Activated CD8-positive, alpha-beta T cell treated with anti-CD3 and anti-CD28 coated beads for 36 hours (primary cell): ENCODE data around the gene GPC5. TPM values are rescaled to one million over a fixed set of nuclear protein-coding genes. Genes with fewer than 3 reads are reported as not detected.

Experiments
- ATAC-seq: fragments of 200-7000 bp; cut with Tn5 transposase; one replicate; pipeline ENCODE4 v1.10.0; 2021; ENCODE audit warnings: mild to moderate bottlenecking, moderate library complexity
- CTCF ChIA-PET: fragments of 350-600 bp; sonication (Branson Sonifier 250); formaldehyde crosslinking; loops from one replicate; lab custom pipeline; 2021; ENCODE audit warnings: antibody characterized with exemption; lab: Charles Lee
- POLR2A ChIA-PET: fragments of 350-600 bp; sonication (Branson Sonifier 250); formaldehyde crosslinking; loops from one replicate; lab custom pipeline; 2021; ENCODE audit warnings: antibody characterized with exemption; lab: Charles Lee
- DNase-seq: peaks from one replicate; pipeline ENCODE4 v3.0.0-alpha.2; 2020
- H3K27ac Mint-ChIP-seq: one replicate; pipeline ENCODE4 v1.8.0; 2021; ENCODE audit warnings: mild to moderate bottlenecking, mixed read lengths
- H3K27me3 Mint-ChIP-seq: one replicate; pipeline ENCODE4 v1.8.0; 2021; ENCODE audit warnings: mixed read lengths
- H3K36me3 Mint-ChIP-seq: one replicate; pipeline ENCODE4 v1.8.0; 2021; ENCODE audit warnings: low read depth, mixed read lengths
- H3K4me1 Mint-ChIP-seq: one replicate; pipeline ENCODE4 v1.8.0; 2021; ENCODE audit warnings: low read depth, mixed read lengths
- H3K4me3 Mint-ChIP-seq: one replicate; pipeline ENCODE4 v1.8.0; 2021; ENCODE audit warnings: mild to moderate bottlenecking, moderate library complexity, mixed read lengths
- H3K9me3 Mint-ChIP-seq: one replicate; pipeline ENCODE4 v1.8.0; 2021; ENCODE audit warnings: mixed read lengths
- CTCF ChIP-seq: fragments of 200-600 bp; IDR thresholded peaks from one replicate; pipeline ENCODE4 v1.8.0; 2022; ENCODE audit warnings: antibody characterized with exemption, mild to moderate bottlenecking
- intact Hi-C: fragments of 100-400 bp; cut with micrococcal nuclease; formaldehyde crosslinking; loops from one replicate; pipeline ENCODE4 v1.10.0; 2022
- total RNA-seq, 2 experiments: library from RNA; stranded (reverse); gene quantifications; one replicate each; pipeline ENCODE4 v1.2.3, GENCODE V29; 2021

GPC5 gene
- total RNA-seq, 2 experiments from 2014 or later, result 0.13 to 0.14 TPM

- Mint-ChIP-seq H3K4me1 (no peaks in the 10 kb centered on the region), H3K36me3 (no peaks in the 10 kb centered on the region), H3K27ac (no peak overlapping the region), H3K27me3 (no peaks in the 10 kb centered on the region), H3K9me3 (no peaks in the 10 kb centered on the region), H3K4me3 (no peak overlapping the region)
- ChIA-PET CTCF (no interaction called here), POLR2A (no interaction called here)
- DNase-seq (no peak), ATAC-seq (no peak)
- intact Hi-C loops, result no loop called here
- TF ChIP-seq CTCF, result no peak
Observed at GRCh38 chr13:91659256-91660075, 261.0 kb downstream of the GPC5 start.

- DNase-seq, result no peak
- ChIA-PET POLR2A (no interaction called here), CTCF (no interaction called here)
- intact Hi-C loops, result no loop called here
- no peak for ATAC-seq
- Mint-ChIP-seq H3K9me3 (no peaks in the 10 kb centered on the region), H3K27me3 (no peaks in the 10 kb centered on the region), H3K27ac (no peak overlapping the region), H3K4me3 (no peak overlapping the region), H3K36me3 (no peaks in the 10 kb centered on the region), H3K4me1 (no peaks in the 10 kb centered on the region)
- no peak for TF ChIP-seq CTCF
Observed at GRCh38 chr13:91660076-91660415, 261.6 kb downstream of the GPC5 start.

- POLR2A ChIA-PET, result no interaction called here
- no peak overlapping the region for H3K4me3 Mint-ChIP-seq
- no peak for TF ChIP-seq CTCF
Observed at GRCh38 chr13:91661692-91662490, 263.5 kb downstream of the GPC5 start.

GRCh38 chr13:91664039-91664438 is 265.6 kb downstream of the GPC5 start:
- Mint-ChIP-seq H3K27me3 (no peaks in the 10 kb centered on the region), H3K4me1 (no peaks in the 10 kb centered on the region), H3K36me3 (no peaks in the 10 kb centered on the region), H3K9me3 (no peaks in the 10 kb centered on the region), H3K27ac (no peak overlapping the region), H3K4me3 (no peak overlapping the region)
- POLR2A ChIA-PET, result no interaction called here
- no peak for TF ChIP-seq CTCF
- ATAC-seq, result no peak
- DNase-seq, result no peak
- intact Hi-C loops, result no loop called here
- CTCF ChIA-PET, result no interaction called here

More at GRCh38 chr13:91661692-91662490, 263.5 kb downstream of the GPC5 start:
- intact Hi-C loops, result no loop called here
- ATAC-seq (no peak), DNase-seq (no peak)
- no peaks in the 10 kb centered on the region for H3K9me3 Mint-ChIP-seq
- no peak overlapping the region for H3K27ac Mint-ChIP-seq
- H3K4me1 Mint-ChIP-seq, result no peaks in the 10 kb centered on the region
- no peaks in the 10 kb centered on the region for H3K36me3 Mint-ChIP-seq
- H3K27me3 Mint-ChIP-seq, result no peaks in the 10 kb centered on the region
- CTCF ChIA-PET, result no interaction called here

GRCh38 chr13:91667486-91667885 is 269.1 kb downstream of the GPC5 start:
- DNase-seq (no peak), ATAC-seq (no peak)
- no peaks in the 10 kb centered on the region for H3K4me1 Mint-ChIP-seq
- no peaks in the 10 kb centered on the region for H3K27me3 Mint-ChIP-seq
- no peaks in the 10 kb centered on the region for H3K9me3 Mint-ChIP-seq
- POLR2A ChIA-PET, result no interaction called here
- TF ChIP-seq CTCF, result no peak
- no peak overlapping the region for H3K4me3 Mint-ChIP-seq
- no peaks in the 10 kb centered on the region for H3K36me3 Mint-ChIP-seq
- no peak overlapping the region for H3K27ac Mint-ChIP-seq
- CTCF ChIA-PET, result no interaction called here
- intact Hi-C loops, result no loop called here
